Neural progenitor cell (in vitro differentiated cells): Measurements from ENCODE around the gene CCDC138.

Experiments used
- CTCF ChIP-seq: fragments of 200-600 bp; sonication (generic); IDR thresholded peaks from 2 replicates; pipeline ENCODE4 v1.5.1; 2017; ENCODE audit warnings: antibody characterized with exemption, mild to moderate bottlenecking
- EZH2 ChIP-seq: fragments of 200-600 bp; sonication (generic); IDR thresholded peaks from 2 replicates; pipeline ENCODE4 v1.6.1; 2017; ENCODE audit warnings: antibody characterized with exemption, mild to moderate bottlenecking, moderate library complexity
- EZH2phosphoT487 ChIP-seq: fragments of 200-600 bp; sonication (generic); IDR thresholded peaks from 2 replicates; pipeline ENCODE4 v1.6.1; 2017; ENCODE audit warnings: antibody characterized with exemption

GRCh38 chr2:108916796-108917421 is 130.3 kb downstream of the CCDC138 start:
- no peak for TF ChIP-seq CTCF
- no peak for TF ChIP-seq EZH2
- no peak for TF ChIP-seq EZH2phosphoT487
